ENCODE results near the gene GSTP1. TPM values are rescaled to one million over a fixed set of nuclear protein-coding genes. Genes with fewer than 3 reads are reported as not detected.

Gene GSTP1
- total RNA-seq, 1 experiment from 2014 or later, result 665 TPM

GRCh38 chr11:67628710-67629385 lies 45.2 kb downstream of the GSTP1 start:
- no peak for DNase-seq (ENCODE audit: extremely low read depth, low read depth)

- peak; percentile 59 for DNase-seq (ENCODE audit: extremely low read depth, low read depth)
These were observed 46.0 kb downstream of the GSTP1 start, which contains the start of gene NUDT8 for GRCh38 chr11:67629386-67630227. Gene NUDT8, minus strand, starts transcription at chr11:67629937. Its CDS starts 26 bp downstream, at chr11:67629911.

GRCh38 chr11:67630228-67630942 lies 46.8 kb downstream of the GSTP1 start:
- peak; percentile 95 for DNase-seq (ENCODE audit: extremely low read depth, low read depth)

GRCh38 chr11:67630943-67631331 lies 47.3 kb downstream of the GSTP1 start:
- no peak for DNase-seq (ENCODE audit: extremely low read depth, low read depth)

- DNase-seq (ENCODE audit: extremely low read depth, low read depth), result no peak
These were observed 47.8 kb downstream of the GSTP1 start for GRCh38 chr11:67631411-67631810.

- no peak for DNase-seq (ENCODE audit: extremely low read depth, low read depth)
These were observed 48.2 kb downstream of the GSTP1 start for GRCh38 chr11:67631853-67632174.

- DNase-seq (ENCODE audit: extremely low read depth, low read depth), result no peak
These were observed 48.8 kb downstream of the GSTP1 start for GRCh38 chr11:67632175-67632981.

GRCh38 chr11:67632982-67633755 lies 49.6 kb downstream of the GSTP1 start:
- DNase-seq (ENCODE audit: extremely low read depth, low read depth), result no peak

- DNase-seq (ENCODE audit: extremely low read depth, low read depth), result no peak
These were observed 50.2 kb downstream of the GSTP1 start for GRCh38 chr11:67633758-67634365.

GRCh38 chr11:67634366-67635230 lies 51.0 kb downstream of the GSTP1 start:
- DNase-seq (ENCODE audit: extremely low read depth, low read depth), result no peak

GRCh38 chr11:67635231-67635521 lies 51.6 kb downstream of the GSTP1 start:
- DNase-seq (ENCODE audit: extremely low read depth, low read depth), result no peak

Small RNA genes within 50 kb of the gene (small RNA-seq; reads per million reads assigned to genes)
- gene AP003385.3, result 0 reads per million in 2 experiments

Other genes with a start within 250 kb of the GSTP1 start
- 62.8 and 75.5 TPM in 2 replicates for gene POLD4, start 230.3 kb upstream of the GSTP1 start, total RNA-seq (2014; rRNA removed; shearing (Covaris generic))
- 4.9 and 5.3 TPM in 2 replicates for gene CLCF1, start 210.2 kb upstream of the GSTP1 start, total RNA-seq (2014; rRNA removed; shearing (Covaris generic))
- gene RAD9A, start 191.8 kb upstream of the GSTP1 start, total RNA-seq (2014; rRNA removed; shearing (Covaris generic)), result 4.2 and 5.9 TPM in 2 replicates
- gene PPP1CA, start 182.0 kb upstream of the GSTP1 start, total RNA-seq (2014; rRNA removed; shearing (Covaris generic)), result 137 and 159 TPM in 2 replicates
- not detected in 2 replicates for gene TBC1D10C, start 179.7 kb upstream of the GSTP1 start, total RNA-seq (2014; rRNA removed; shearing (Covaris generic))
- 0.09 and 0.12 TPM in 2 replicates for gene CARNS1, start 168.1 kb upstream of the GSTP1 start, total RNA-seq (2014; rRNA removed; shearing (Covaris generic))
- 21.6 and 23.6 TPM in 2 replicates for gene RPS6KB2, start 155.3 kb upstream of the GSTP1 start, total RNA-seq (2014; rRNA removed; shearing (Covaris generic))
- gene PTPRCAP, start 146.1 kb upstream of the GSTP1 start, total RNA-seq (2014; rRNA removed; shearing (Covaris generic)), result not detected in 2 replicates
- gene CORO1B, start 140.3 kb upstream of the GSTP1 start, total RNA-seq (2014; rRNA removed; shearing (Covaris generic)), result 29.2 and 33.0 TPM in 2 replicates
- gene GPR152, start 131.1 kb upstream of the GSTP1 start, total RNA-seq (2014; rRNA removed; shearing (Covaris generic)), result not detected in 2 replicates
- gene CABP4, start 128.5 kb upstream of the GSTP1 start, total RNA-seq (2014; rRNA removed; shearing (Covaris generic)), result 3.2 and 4.1 TPM in 2 replicates
- 7.4 and 19.9 TPM in 2 replicates for gene TMEM134, start 114.6 kb upstream of the GSTP1 start, total RNA-seq (2014; rRNA removed; shearing (Covaris generic))
- 49.2 and 49.5 TPM in 2 replicates for gene AIP, start 100.8 kb upstream of the GSTP1 start, total RNA-seq (2014; rRNA removed; shearing (Covaris generic))
- 24.5 TPM in 2 replicates for gene PITPNM1, start 78.4 kb upstream of the GSTP1 start, total RNA-seq (2014; rRNA removed; shearing (Covaris generic))
- gene CDK2AP2, start 75.7 kb upstream of the GSTP1 start, total RNA-seq (2014; rRNA removed; shearing (Covaris generic)), result 25.1 and 29.6 TPM in 2 replicates
- gene CABP2, start 60.4 kb upstream of the GSTP1 start, total RNA-seq (2014; rRNA removed; shearing (Covaris generic)), result not detected in 2 replicates
- 152 and 162 TPM in 2 replicates for gene NDUFV1, start 23.1 kb downstream of the GSTP1 start, total RNA-seq (2014; rRNA removed; shearing (Covaris generic))
- gene NUDT8, start 46.1 kb downstream of the GSTP1 start, total RNA-seq (2014; rRNA removed; shearing (Covaris generic)), result 3.5 and 6.9 TPM in 2 replicates
- gene TBX10, start 56.0 kb downstream of the GSTP1 start, total RNA-seq (2014; rRNA removed; shearing (Covaris generic)), result not detected in 2 replicates
- gene ACY3, start 66.9 kb downstream of the GSTP1 start, total RNA-seq (2014; rRNA removed; shearing (Covaris generic)), result not detected in 2 replicates
- not detected in 2 replicates for gene ALDH3B2, start 90.8 kb downstream of the GSTP1 start, total RNA-seq (2014; rRNA removed; shearing (Covaris generic))

All from NCI-H460 (cell line).